Mesendoderm (in vitro differentiated cells): ENCODE measurements around the gene EIF2B4.

Experiments
- DNase-seq: peaks from one replicate; pipeline ENCODE4 v3.0.0; 2013
- H2AK5ac ChIP-seq: 2 replicates; pipeline ENCODE4 v1.6.1; 2013; ENCODE audit warnings: low read length, inconsistent platforms
- H2BK120ac ChIP-seq: 2 replicates; pipeline ENCODE4 v1.6.1; 2013; ENCODE audit warnings: low read depth, mild to moderate bottlenecking, low read length, moderate library complexity, mixed read lengths
- H2BK15ac ChIP-seq: replicated peaks from 2 replicates; pipeline ENCODE4 v1.6.1; 2013; ENCODE audit warnings: low read depth, mild to moderate bottlenecking, moderate library complexity
- H2BK5ac ChIP-seq: 2 replicates; pipeline ENCODE4 v1.6.1; 2013; ENCODE audit warnings: low read length, inconsistent platforms
- H3K18ac ChIP-seq: 2 replicates; pipeline ENCODE4 v1.6.1; 2013; ENCODE audit warnings: mild to moderate bottlenecking, low read length, mixed read lengths
- H3K23ac ChIP-seq: one replicate; pipeline ENCODE4 v1.6.1; 2013; ENCODE audit warnings: low read length
- H3K27ac ChIP-seq: 2 replicates; pipeline ENCODE4 v1.5.1; 2013; ENCODE audit warnings: low read depth, mild to moderate bottlenecking, inconsistent platforms, low read length, moderate library complexity
- H3K27me3 ChIP-seq: 2 replicates; pipeline ENCODE4 v1.6.1; 2013; ENCODE audit warnings: low read length, control low read depth, mild to moderate bottlenecking, inconsistent platforms; ENCODE audit not compliant: insufficient read depth, poor library complexity
- H3K36me3 ChIP-seq: 2 replicates; pipeline ENCODE4 v1.6.1; 2013; ENCODE audit warnings: low read length, inconsistent platforms; ENCODE audit not compliant: control insufficient read depth, insufficient read depth
- H3K4ac ChIP-seq: one replicate; pipeline ENCODE4 v1.6.1; 2013; ENCODE audit warnings: low read depth, mild to moderate bottlenecking, low read length, moderate library complexity
- H3K4me1 ChIP-seq: 2 replicates; pipeline ENCODE4 v1.6.1; 2013; ENCODE audit warnings: low read depth, low read length, inconsistent platforms; ENCODE audit not compliant: control insufficient read depth
- H3K4me2 ChIP-seq: 2 replicates; pipeline ENCODE4 v1.6.1; 2013; ENCODE audit warnings: low read length
- H3K4me3 ChIP-seq: 2 replicates; pipeline ENCODE4 v1.5.1; 2013; ENCODE audit warnings: mild to moderate bottlenecking, low read length
- H3K56ac ChIP-seq: one replicate; pipeline ENCODE4 v1.6.1; 2013; ENCODE audit warnings: low read length
- H3K79me1 ChIP-seq: 2 replicates; pipeline ENCODE4 v1.6.1; 2013; ENCODE audit warnings: low read length, inconsistent platforms
- H3K79me2 ChIP-seq: 2 replicates; pipeline ENCODE4 v1.6.1; 2013; ENCODE audit warnings: mild to moderate bottlenecking, low read length; ENCODE audit not compliant: control insufficient read depth, insufficient read depth
- H3K9ac ChIP-seq: 2 replicates; pipeline ENCODE4 v1.6.1; 2013; ENCODE audit warnings: low read length, inconsistent platforms
- H4K5ac ChIP-seq: one replicate; pipeline ENCODE4 v1.6.1; 2013; ENCODE audit warnings: low read length
- H4K8ac ChIP-seq: one replicate; pipeline ENCODE4 v1.6.1; 2013; ENCODE audit warnings: low read depth, mild to moderate bottlenecking, control low read depth, low read length, moderate library complexity
- WGBS: extraction: QIAGEN DNeasy Blood & Tissue Kit; methylation state at CpG from one replicate; pipeline ENCODE4 v1.1.7; 2013; ENCODE audit warnings: low lambda C conversion rate, missing lambda C conversion rate; ENCODE audit not compliant: insufficient coverage; ENCODE audit errors: extremely low coverage; 5-methylcytosine and 5-hydroxymethylcytosine counted together

EIF2B4 gene

GRCh38 chr2:27373567-27373966, 3.4 kb upstream of the EIF2B4 start:
- Histone ChIP-seq H2BK5ac (no peak overlapping the region), H3K36me3 (peaks cover 17% of the 10 kb centered on the region), H3K4me2 (no peak overlapping the region), H4K5ac (no peak overlapping the region), H3K18ac (no peak overlapping the region), H3K56ac (no peak overlapping the region), H3K4me3 (no peak overlapping the region), H2BK15ac (no peak overlapping the region), H4K8ac (no peak overlapping the region), H3K4me1 (peaks cover 7% of the 10 kb centered on the region), H3K79me1 (peaks cover 21% of the 10 kb centered on the region), H3K27me3 (no peaks in the 10 kb centered on the region), H3K27ac (no peak overlapping the region), H2AK5ac (no peak overlapping the region), H3K4ac (no peak overlapping the region), H3K79me2 (peaks cover 15% of the 10 kb centered on the region), H3K23ac (no peak overlapping the region), H2BK120ac (no peak overlapping the region), H3K9ac (no peak overlapping the region)
- WGBS: no CpG with 5 or more reads among the region's 5 CpGs
- DNase-seq: no peak

- Histone ChIP-seq H4K8ac (no peak overlapping the region), H2AK5ac (no peak overlapping the region), H2BK120ac (no peak overlapping the region), H3K4ac (no peak overlapping the region), H3K79me2 (peaks cover 15% of the 10 kb centered on the region), H3K27ac (no peak overlapping the region), H3K79me1 (peaks cover 24% of the 10 kb centered on the region), H3K27me3 (no peaks in the 10 kb centered on the region), H3K56ac (no peak overlapping the region), H3K23ac (no peak overlapping the region), H2BK15ac (no peak overlapping the region), H4K5ac (no peak overlapping the region), H3K36me3 (peaks cover 15% of the 10 kb centered on the region), H3K4me1 (peaks cover 7% of the 10 kb centered on the region), H2BK5ac (no peak overlapping the region), H3K18ac (no peak overlapping the region), H3K9ac (no peak overlapping the region), H3K4me2 (no peak overlapping the region), H3K4me3 (no peak overlapping the region)
- no CpG with 5 or more reads among the region's 6 CpGs for WGBS
- peak; percentile 51 for DNase-seq
These were observed 2.8 kb upstream of the EIF2B4 start for GRCh38 chr2:27372937-27373336.

- Histone ChIP-seq H3K9ac (peak overlapping the region; percentile 94), H3K27me3 (no peaks in the 10 kb centered on the region), H3K4me2 (peak overlapping the region; percentile 76), H3K27ac (no peak overlapping the region), H3K4me1 (peaks cover 7% of the 10 kb centered on the region), H3K23ac (peak overlapping the region; percentile 91), H4K8ac (no peak overlapping the region), H3K4ac (peak overlapping the region; percentile 8), H3K18ac (peak overlapping the region; percentile 53), H3K79me2 (peaks cover 15% of the 10 kb centered on the region), H4K5ac (no peak overlapping the region), H3K36me3 (peaks cover 10% of the 10 kb centered on the region), H3K56ac (peak overlapping the region; percentile 98), H2BK120ac (no peak overlapping the region), H3K79me1 (peaks cover 23% of the 10 kb centered on the region), H3K4me3 (peak overlapping the region; percentile 96), H2BK15ac (no peak overlapping the region), H2BK5ac (no peak overlapping the region), H2AK5ac (peak overlapping the region; percentile 62)
- DNase-seq: peak; percentile 56
- no CpG with 5 or more reads among the region's 46 CpGs for WGBS
These were observed 880 bp upstream of the EIF2B4 start for GRCh38 chr2:27370816-27371620.

GRCh38 chr2:27369471-27370025, 590 bp downstream of the EIF2B4 start:
- Histone ChIP-seq H3K18ac (no peak overlapping the region), H3K56ac (peak overlapping the region; percentile 97), H3K36me3 (peaks cover 5% of the 10 kb centered on the region), H3K27ac (no peak overlapping the region), H3K4me3 (peak overlapping the region; percentile 69), H2AK5ac (no peak overlapping the region), H4K8ac (no peak overlapping the region), H3K4me1 (peaks cover 7% of the 10 kb centered on the region), H2BK5ac (no peak overlapping the region), H2BK15ac (no peak overlapping the region), H3K9ac (peak overlapping the region; percentile 91), H3K4me2 (peak overlapping the region; percentile 67), H4K5ac (no peak overlapping the region), H3K27me3 (no peaks in the 10 kb centered on the region), H3K23ac (peak overlapping the region; percentile 90), H3K4ac (no peak overlapping the region), H3K79me1 (peaks cover 21% of the 10 kb centered on the region), H2BK120ac (no peak overlapping the region), H3K79me2 (peaks cover 15% of the 10 kb centered on the region)
- peak; percentile 79 for DNase-seq
- WGBS: no CpG with 5 or more reads among the region's 18 CpGs

GRCh38 chr2:27363933-27364332, 6.2 kb downstream of the EIF2B4 start:
- no CpG with 5 or more reads among the region's 2 CpGs for WGBS
- Histone ChIP-seq H3K9ac (no peak overlapping the region), H3K27ac (no peak overlapping the region), H2BK120ac (no peak overlapping the region), H3K4ac (no peak overlapping the region), H3K23ac (no peak overlapping the region), H3K18ac (no peak overlapping the region), H3K27me3 (no peaks in the 10 kb centered on the region), H4K5ac (no peak overlapping the region), H3K79me1 (peaks cover 6% of the 10 kb centered on the region), H3K4me2 (no peak overlapping the region), H4K8ac (no peak overlapping the region), H2BK15ac (no peak overlapping the region), H3K36me3 (peaks cover 3% of the 10 kb centered on the region), H2AK5ac (no peak overlapping the region), H3K4me3 (no peak overlapping the region), H3K4me1 (no peaks in the 10 kb centered on the region), H3K56ac (no peak overlapping the region), H3K79me2 (peaks cover 1% of the 10 kb centered on the region), H2BK5ac (no peak overlapping the region)
- no peak for DNase-seq
